IPS DF 4.7 (cell line): ENCODE data around the gene GABBR2.

Source experiments
- DNase-seq: peaks from one replicate; pipeline ENCODE4 v3.0.0-alpha.2; 2013; ENCODE audit warnings: low spot score; ENCODE audit errors: extremely low read depth

The GABBR2 gene

GRCh38 chr9:98347642-98348041 lies 361.1 kb downstream of the GABBR2 start:
- no peak for DNase-seq

DNA sequence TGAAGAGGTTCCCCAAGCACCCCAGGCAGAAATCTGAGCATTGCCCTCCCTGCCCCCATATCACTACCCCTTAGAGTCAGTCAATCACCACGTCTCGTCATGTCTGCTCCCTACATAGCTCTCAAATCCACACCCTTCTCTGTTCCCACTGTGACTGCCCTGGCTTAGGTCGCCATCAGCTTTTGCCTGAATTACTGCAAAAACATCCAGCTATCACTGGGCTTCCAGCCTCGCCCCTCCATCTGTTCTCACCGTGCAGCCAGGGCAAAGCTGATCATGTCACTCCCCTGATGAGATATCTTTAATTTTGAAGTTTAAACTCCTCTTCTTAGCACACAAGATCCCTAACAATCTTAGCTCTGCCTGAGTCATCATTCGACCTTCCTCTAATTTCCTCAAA lies 363.7 kb downstream of the GABBR2 start:
- DNase-seq, result no peak

DNA sequence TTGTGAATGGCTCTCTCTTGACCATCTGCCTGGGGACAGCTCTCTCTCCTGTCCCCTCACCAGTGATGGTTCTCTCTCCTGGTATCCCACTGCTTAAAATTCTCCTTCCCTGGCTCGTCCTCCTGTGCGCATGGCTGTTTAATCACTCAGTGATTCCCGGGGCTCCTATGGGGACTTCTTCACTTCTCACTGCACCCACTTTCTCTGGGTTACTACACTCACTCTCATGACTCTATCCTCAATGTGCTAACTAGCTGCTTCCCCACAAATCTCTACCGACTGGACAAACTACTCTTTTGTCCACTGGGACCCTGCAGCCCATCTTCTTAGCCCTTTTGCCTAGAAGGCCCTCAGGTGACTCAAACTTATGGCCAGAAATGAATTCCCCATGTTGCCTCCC lies 364.2 kb downstream of the GABBR2 start:
- no peak for DNase-seq

- no peak for DNase-seq
These were observed 365.9 kb downstream of the GABBR2 start for GRCh38 chr9:98342820-98343210.

DNA sequence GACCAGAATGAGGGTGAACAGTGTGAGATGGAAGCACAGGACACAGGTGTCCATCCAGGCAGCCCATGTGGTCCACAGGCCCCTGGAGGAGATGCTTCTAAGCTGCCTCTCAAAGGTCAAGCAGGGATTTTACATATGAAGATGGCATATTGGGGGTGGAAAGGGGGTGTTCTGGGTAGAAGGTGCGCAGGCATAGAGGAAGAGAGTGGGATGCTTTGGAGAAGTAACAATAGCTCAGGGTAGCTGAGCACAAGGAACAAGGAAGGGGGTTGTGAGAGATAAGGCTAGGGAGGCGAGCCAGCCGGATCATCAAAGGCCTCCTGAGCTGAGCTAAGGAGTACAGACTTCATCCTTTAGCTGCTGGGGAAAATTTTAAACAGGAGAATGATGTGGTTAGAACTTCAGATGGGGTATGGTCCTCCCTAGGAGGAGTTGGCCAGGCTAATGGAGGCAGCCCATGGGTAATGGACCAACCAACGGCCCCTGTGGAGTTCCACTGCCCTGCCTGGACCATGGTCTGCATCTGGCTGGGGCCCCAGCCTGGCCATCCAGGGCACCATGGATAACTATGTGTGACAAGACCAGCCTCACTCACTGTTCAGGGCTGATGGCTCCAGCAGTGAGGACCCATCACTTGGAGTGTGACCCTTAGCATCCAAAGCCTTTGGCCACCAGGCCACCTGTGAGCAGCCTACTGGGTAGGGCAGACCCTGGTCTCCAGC lies 366.5 kb downstream of the GABBR2 start:
- DNase-seq, result no peak

DNA sequence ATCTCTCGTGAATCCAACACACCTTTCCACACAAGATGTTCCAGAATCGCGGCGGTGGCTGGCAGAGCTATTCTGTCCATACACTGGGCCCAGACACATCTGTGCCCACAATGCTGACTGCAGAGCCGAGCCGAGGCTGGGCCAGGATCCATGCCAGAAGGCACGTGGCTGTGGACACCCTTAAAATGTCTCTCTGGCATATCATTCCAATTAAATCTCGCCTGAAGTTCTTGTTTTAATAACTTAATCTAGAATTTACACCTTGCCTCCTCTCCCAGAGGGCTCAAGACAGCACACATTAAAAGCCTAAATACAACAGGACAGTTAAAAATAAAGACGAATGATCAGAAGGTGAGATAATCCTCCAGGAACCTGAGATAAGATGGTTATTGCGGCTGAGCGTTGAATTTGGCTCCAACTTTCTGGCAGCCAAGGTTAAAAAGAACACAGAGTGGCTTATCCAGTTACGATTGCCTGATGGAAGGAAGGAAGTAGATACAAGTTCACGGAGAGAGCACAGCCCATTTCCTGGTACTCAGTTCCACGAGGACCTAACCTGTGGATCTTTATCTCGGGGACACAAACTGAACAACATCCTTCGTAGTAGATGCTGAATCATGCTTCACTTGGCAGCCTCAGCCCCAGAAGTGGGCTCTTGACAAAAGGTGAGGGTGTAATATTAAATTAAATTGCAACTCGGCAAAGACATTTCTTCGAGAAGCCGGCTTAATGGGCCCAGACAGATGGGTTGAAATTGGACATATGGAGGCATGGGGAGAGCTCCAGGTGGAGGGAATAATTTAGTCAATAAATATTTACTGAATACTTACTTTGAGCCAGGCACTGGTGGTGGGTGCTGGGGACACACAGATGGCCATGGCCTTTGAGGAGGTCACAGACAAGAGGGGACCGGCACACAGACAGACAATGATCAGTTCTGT lies 367.3 kb downstream of the GABBR2 start:
- no peak for DNase-seq

GRCh38 chr9:98339987-98340800 lies 368.5 kb downstream of the GABBR2 start:
- no peak for DNase-seq

DNA sequence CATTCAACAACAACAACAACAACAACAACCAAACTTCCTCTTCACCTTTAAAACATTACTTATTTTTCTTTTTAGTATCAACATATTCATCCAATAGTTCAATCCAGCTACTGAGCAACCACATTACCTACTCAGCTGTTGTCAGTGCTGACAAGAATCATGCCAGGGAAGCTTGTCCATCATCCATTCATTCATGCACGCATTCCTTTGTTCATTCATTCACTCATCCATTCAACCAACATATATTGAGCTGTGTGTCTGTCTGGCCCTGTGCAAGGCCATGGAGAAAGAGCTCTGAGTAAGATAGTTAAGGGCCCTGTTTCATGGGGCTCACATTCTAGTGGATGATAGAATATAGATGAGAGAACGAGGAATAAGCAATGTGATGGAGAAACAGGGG lies 373.1 kb downstream of the GABBR2 start:
- DNase-seq, result no peak

DNA sequence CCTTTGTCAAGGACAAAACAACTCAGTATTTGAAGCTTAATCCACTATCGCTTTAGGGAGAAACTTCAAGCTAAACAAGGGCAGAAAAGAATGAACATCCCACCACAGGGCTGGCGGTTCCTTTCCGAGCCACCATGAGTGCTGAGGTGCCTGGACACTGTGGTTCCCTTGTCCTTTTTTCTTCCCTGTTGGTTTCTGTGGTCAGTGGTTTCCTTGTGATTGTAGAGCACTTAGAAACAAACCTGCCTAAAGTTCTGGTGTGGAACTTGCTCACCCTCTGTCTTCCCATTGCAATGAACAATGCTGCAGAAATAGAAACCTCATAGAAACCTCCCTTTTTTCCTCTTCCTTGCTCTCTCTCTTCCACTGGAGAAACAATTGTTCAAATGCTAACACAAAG lies 373.9 kb downstream of the GABBR2 start:
- DNase-seq, result no peak

DNA sequence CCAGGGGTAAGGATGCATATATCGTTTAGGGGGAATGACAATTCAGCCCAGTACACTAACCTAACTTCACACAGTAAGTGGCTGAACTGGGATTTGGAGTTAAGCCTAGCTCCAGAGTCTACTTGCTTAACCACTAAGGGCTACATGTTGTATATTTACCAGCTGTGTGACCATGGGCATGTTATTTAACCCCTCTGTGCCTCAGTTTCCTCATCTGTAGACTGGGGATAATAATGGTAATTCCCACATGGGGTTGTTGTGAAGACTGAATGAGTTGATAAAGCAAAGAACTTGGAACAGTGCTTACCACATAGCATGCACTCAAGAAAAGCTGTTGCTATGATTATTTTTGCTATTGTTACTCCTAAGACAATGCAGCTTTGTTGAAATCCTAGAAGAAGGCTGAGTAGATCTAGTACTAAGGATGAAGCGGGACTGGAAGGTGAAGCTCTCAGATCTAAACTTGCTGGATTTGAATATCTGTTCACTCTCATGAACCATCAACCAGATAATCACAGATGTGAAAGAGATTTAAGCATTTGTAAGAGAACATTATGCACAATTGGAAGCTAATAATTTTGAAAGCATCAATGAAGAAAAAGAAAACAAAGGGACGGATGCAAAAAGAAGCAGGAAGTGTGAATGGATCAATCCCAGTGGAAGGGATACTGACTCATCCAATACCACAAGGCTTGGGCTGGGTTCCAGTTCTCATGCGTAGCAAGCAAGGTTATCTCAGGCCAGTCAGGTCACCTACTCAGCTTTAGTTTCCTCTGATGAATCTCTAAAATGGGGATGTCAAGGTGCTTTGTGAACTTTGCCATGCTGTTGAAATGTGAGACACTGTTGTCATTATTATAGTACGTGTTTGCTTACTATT lies 374.8 kb downstream of the GABBR2 start:
- DNase-seq, result no peak

GRCh38 chr9:98332405-98332831 lies 376.3 kb downstream of the GABBR2 start:
- no peak for DNase-seq

DNA sequence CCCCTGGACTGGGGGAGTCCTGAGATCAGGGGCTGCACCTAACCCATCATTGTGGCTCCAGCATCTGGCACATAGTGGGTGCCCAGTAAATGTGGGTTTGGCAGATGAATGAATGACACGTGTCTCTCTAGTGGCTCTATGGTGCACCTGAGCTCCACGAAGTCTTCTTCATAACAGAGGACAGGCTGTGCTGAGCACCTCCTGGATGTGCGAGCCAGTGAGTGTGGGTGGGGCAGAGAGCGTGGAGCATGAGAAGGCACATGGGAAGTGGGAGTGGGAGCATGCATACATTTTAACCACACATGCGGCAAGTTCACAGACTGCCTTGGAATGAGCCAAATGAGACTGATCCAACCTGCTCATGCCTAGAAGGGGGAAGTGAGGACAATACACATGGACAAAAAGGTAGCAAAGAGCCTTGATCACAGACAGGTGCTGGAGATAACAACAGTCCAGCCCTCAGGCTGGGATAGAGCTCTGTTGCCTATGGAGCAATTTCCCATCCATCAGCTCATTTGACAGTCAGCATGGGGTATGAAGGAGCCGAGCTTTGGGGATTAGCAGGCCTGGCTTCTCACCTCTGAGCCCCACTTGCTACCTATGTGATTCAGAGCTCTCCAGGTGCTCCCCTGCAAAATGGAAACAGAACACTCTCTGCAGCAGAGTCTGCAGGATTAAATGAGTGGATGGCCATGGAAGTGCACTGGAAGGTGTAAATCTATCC lies 377.0 kb downstream of the GABBR2 start:
- no peak for DNase-seq

DNA sequence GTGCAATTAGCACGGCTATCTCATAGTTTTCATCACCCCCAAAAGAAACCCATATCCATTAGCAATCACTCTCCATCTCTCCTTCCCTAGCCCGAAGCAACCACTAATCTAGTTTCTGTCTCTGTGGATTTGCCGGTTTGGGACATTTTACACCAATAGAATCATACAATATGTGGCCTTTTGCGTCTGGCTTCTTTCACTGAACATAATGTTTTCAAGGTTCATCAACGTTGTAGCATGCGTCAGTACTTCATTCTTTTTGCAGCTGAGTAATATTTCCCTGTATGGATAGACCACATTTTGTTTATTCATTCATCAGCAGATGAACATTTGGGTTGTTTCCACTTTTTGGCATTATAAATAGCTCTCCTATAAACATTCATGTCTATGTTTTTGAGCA lies 377.9 kb downstream of the GABBR2 start:
- DNase-seq, result no peak

DNA sequence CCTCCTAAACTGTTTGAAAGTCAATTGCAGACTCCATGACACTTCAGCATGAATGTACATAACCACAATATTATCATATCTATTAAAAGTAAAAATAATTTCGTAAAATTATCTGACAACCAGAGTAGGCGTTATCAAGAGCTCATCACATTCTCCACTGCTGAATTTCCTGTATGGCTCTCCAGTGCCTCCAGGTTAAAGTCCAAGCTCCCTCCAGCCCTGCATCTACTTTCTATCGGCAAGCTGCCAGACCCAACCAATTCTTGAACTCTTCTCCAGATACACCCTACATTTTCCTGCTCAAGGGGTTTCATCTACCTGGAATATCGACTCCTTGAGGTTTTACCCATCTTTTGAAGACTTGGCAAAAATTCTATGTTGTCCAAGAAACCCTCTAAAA lies 378.8 kb downstream of the GABBR2 start:
- DNase-seq, result no peak

DNA sequence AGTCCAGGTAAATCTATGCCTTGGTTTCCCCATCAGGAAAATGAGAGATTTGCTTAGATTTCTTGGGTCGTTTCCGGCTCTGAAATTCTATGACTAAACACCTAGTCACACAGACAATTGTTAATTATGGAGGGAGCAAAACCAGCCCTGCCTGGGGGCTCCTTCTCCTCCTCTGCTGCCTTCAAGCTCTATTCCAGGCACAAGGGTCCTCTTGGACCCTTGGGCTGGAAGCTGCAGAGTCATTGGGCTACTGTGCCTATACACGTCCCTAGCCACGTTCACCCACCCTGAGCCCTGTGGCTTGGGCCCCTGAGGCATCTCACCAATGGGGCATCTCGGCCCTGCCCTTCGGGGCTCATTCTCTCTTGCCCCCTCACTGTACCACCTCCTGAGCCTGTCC lies 379.5 kb downstream of the GABBR2 start:
- DNase-seq, result no peak

DNA sequence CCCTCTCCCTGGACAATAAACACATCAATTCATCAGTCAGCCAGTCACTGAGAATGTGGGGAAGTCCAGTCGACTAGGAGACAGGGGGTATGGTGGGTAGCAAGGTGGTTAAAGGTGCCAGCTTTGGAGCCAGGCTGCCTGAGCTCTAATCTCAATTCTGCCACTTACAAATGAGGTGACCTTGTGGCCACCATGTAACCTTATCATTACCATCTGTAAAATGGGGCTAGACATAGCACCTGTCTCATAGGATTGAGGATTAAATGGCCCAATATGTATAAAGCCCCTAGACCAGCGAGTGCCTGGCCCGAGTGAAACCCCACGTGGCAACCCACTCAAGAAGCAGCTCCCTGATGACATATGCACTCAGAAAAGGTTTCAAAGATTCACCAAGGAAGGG lies 380.0 kb downstream of the GABBR2 start:
- DNase-seq, result no peak

DNA sequence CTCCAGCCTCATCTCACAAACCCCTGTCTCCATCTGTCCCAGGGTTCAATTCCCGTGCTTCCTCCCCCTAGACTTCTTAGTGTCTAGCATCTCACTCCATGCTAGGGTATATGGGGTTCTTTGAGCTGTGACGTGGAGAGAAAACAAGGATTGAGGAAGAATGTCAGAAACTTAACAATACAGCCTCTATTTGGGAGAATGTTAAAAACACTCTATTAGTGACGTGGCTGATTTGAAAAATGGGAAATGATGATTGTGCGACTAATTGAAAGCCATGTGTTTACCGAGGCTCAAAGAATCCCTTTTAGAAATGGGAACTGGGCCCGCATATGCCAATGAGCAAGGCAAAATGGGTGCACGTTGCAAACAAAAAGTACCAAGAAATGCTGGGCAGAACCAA lies 380.6 kb downstream of the GABBR2 start:
- DNase-seq, result no peak

DNA sequence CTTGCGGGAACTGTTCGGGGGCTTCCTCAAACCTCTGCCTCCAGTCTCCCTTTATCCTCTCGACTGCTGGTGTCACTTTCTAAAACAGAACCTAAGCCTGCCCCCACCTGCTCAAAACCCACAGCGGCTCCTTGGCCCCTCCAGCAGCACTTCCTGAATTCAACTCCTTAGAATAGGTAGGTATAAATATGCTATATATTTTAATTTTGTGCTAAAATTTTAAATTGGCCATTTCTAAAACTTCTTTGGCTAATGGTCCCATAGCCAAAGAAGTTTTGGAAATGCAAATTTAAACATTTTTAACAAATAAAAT lies 381.5 kb downstream of the GABBR2 start:
- no peak for DNase-seq

GRCh38 chr9:98326459-98327248 lies 382.1 kb downstream of the GABBR2 start:
- DNase-seq, result no peak

GRCh38 chr9:98324801-98325200 lies 383.9 kb downstream of the GABBR2 start:
- DNase-seq, result no peak
